H9 (cell line): ENCODE measurements around the gene MMEL1. TPM values are rescaled to one million over a fixed set of nuclear protein-coding genes. Genes with fewer than 3 reads are reported as not detected.

Experiments used
- DNase-seq: peaks from one replicate; pipeline ENCODE4 v3.0.0-alpha.2; 2017
- H2AFZ ChIP-seq: one replicate; pipeline ENCODE4 v1.6.1; 2013; ENCODE audit warnings: mild to moderate bottlenecking, low read length, control low read depth, moderate library complexity
- H2AK5ac ChIP-seq: 2 replicates; pipeline ENCODE4 v1.6.1; 2013; ENCODE audit warnings: low read length, control low read depth, mixed read lengths; ENCODE audit not compliant: insufficient read length
- H2BK120ac ChIP-seq: one replicate; pipeline ENCODE4 v1.6.1; 2013; ENCODE audit warnings: low read depth, mild to moderate bottlenecking, low read length, control low read depth, inconsistent platforms; ENCODE audit not compliant: poor library complexity, severe bottlenecking
- H2BK12ac ChIP-seq: 2 replicates; pipeline ENCODE4 v1.6.1; 2013; ENCODE audit warnings: low read length, control low read depth, mixed read lengths, low read depth; ENCODE audit not compliant: insufficient read length
- H2BK15ac ChIP-seq: 2 replicates; pipeline ENCODE4 v1.6.1; 2013; ENCODE audit warnings: low read depth, low read length, control low read depth
- H2BK20ac ChIP-seq: one replicate; pipeline ENCODE4 v1.6.1; 2013; ENCODE audit warnings: low read depth, mild to moderate bottlenecking, low read length, control low read depth, inconsistent platforms; ENCODE audit not compliant: poor library complexity, severe bottlenecking
- H2BK5ac ChIP-seq: 2 replicates; pipeline ENCODE4 v1.6.1; 2013; ENCODE audit warnings: low read length, control low read depth, mixed read lengths; ENCODE audit not compliant: insufficient read length
- H3K14ac ChIP-seq: 2 replicates; pipeline ENCODE4 v1.6.1; 2013; ENCODE audit warnings: low read length, control low read depth; ENCODE audit not compliant: insufficient read depth
- H3K18ac ChIP-seq: 2 replicates; pipeline ENCODE4 v1.6.1; 2013; ENCODE audit warnings: low read depth, mild to moderate bottlenecking, mixed read lengths, low read length, control low read depth; ENCODE audit not compliant: insufficient read length
- H3K23ac ChIP-seq: 2 replicates; pipeline ENCODE4 v1.6.1; 2013; ENCODE audit warnings: low read length, control low read depth, mixed read lengths, low read depth; ENCODE audit not compliant: insufficient read length
- H3K23me2 ChIP-seq: 2 replicates; pipeline ENCODE4 v1.6.1; 2013; ENCODE audit warnings: low read depth, mild to moderate bottlenecking, mixed read lengths, low read length, control low read depth; ENCODE audit not compliant: insufficient read length, poor library complexity, severe bottlenecking
- H3K27ac ChIP-seq: 2 replicates; pipeline ENCODE4 v1.5.1; 2013; ENCODE audit warnings: low read length, control low read depth, mixed read lengths, low read depth; ENCODE audit not compliant: insufficient read length
- H3K27me3 ChIP-seq: 2 replicates; pipeline ENCODE4 v1.6.1; 2013; ENCODE audit warnings: low read length, control low read depth, inconsistent platforms; ENCODE audit not compliant: insufficient read depth
- H3K4ac ChIP-seq: 2 replicates; pipeline ENCODE4 v1.6.1; 2013; ENCODE audit warnings: low read depth, mild to moderate bottlenecking, control low read depth, inconsistent platforms, low read length, moderate library complexity
- H3K4me1 ChIP-seq: 2 replicates; pipeline ENCODE4 v1.6.1; 2013; ENCODE audit warnings: low read length, control low read depth, inconsistent platforms; ENCODE audit not compliant: insufficient read depth
- H3K4me2 ChIP-seq: 2 replicates; pipeline ENCODE4 v1.6.1; 2013; ENCODE audit warnings: low read length, control low read depth, mixed read lengths; ENCODE audit not compliant: insufficient read length, insufficient read depth
- H3K56ac ChIP-seq: 2 replicates; pipeline ENCODE4 v1.6.1; 2013; ENCODE audit warnings: low read depth, mild to moderate bottlenecking, mixed read lengths, low read length, control low read depth; ENCODE audit not compliant: insufficient read length
- H3K79me1 ChIP-seq: 2 replicates; pipeline ENCODE4 v1.6.1; 2013; ENCODE audit warnings: low read depth, mild to moderate bottlenecking, moderate library complexity, low read length, control low read depth, inconsistent platforms; ENCODE audit not compliant: insufficient read depth, poor library complexity, severe bottlenecking
- H3K79me2 ChIP-seq: 2 replicates; pipeline ENCODE4 v1.6.1; 2013; ENCODE audit warnings: low read length, control low read depth, inconsistent platforms; ENCODE audit not compliant: insufficient read depth
- H3K9ac ChIP-seq: 2 replicates; pipeline ENCODE4 v1.6.1; 2013; ENCODE audit warnings: low read length, control low read depth, mixed read lengths; ENCODE audit not compliant: insufficient read length; ENCODE audit errors: extremely low read depth
- H3K9me3 ChIP-seq: one replicate; pipeline ENCODE4 v1.6.1; 2013; ENCODE audit warnings: low read depth, low read length, inconsistent platforms; ENCODE audit not compliant: control insufficient read depth
- H3T11ph ChIP-seq: one replicate; pipeline ENCODE4 v1.6.1; 2013; ENCODE audit warnings: mild to moderate bottlenecking, low read length, control low read depth, inconsistent platforms
- H4K20me1 ChIP-seq: one replicate; pipeline ENCODE4 v1.6.1; 2013; ENCODE audit not compliant: control insufficient read depth, insufficient read length, insufficient read depth
- H4K5ac ChIP-seq: 2 replicates; pipeline ENCODE4 v1.6.1; 2013; ENCODE audit warnings: low read depth, mild to moderate bottlenecking, mixed read lengths, low read length, control low read depth; ENCODE audit not compliant: insufficient read length
- H4K8ac ChIP-seq: replicated peaks from 2 replicates; pipeline ENCODE4 v1.6.1; 2013; ENCODE audit warnings: low read length, control low read depth, mixed read lengths, low read depth; ENCODE audit not compliant: insufficient read length
- H4K91ac ChIP-seq: 2 replicates; pipeline ENCODE4 v1.6.1; 2013; ENCODE audit warnings: low read depth, mild to moderate bottlenecking, moderate library complexity, mixed read lengths, low read length, control low read depth; ENCODE audit not compliant: insufficient read length
- H3K27ac Mint-ChIP-seq, 3 experiments: 2 replicates in 2 of 3; 3 replicates in 1 of 3; pipeline ENCODE4 v1.8.0; 2020 to 2021; ENCODE audit warnings: mixed read lengths in 3 of 3, mild to moderate bottlenecking in 1 of 3, moderate library complexity in 1 of 3
- H3K27me3 Mint-ChIP-seq: 2 replicates; pipeline ENCODE4 v1.8.0; 2021; ENCODE audit warnings: low read depth, mild to moderate bottlenecking, moderate library complexity, mixed read lengths
- H3K36me3 Mint-ChIP-seq, 3 experiments: 2 replicates in 2 of 3; 3 replicates in 1 of 3; pipeline ENCODE4 v1.8.0; 2020 to 2021; ENCODE audit warnings: low read depth in 3 of 3, mixed read lengths in 3 of 3; ENCODE audit not compliant: insufficient read depth in 1 of 3
- H3K4me1 Mint-ChIP-seq, 2 experiments: 2 replicates each; pipeline ENCODE4 v1.8.0; 2020; ENCODE audit warnings: mixed read lengths in 2 of 2
- H3K4me3 Mint-ChIP-seq, 2 experiments: 2 replicates in 1 of 2; 3 replicates in 1 of 2; pipeline ENCODE4 v1.8.0; 2020 to 2021; ENCODE audit warnings: mild to moderate bottlenecking in 2 of 2, mixed read lengths in 2 of 2, moderate library complexity in 1 of 2
- H3K9me3 Mint-ChIP-seq, 2 experiments: 2 replicates in 1 of 2; 3 replicates in 1 of 2; pipeline ENCODE4 v1.8.0; 2020; ENCODE audit warnings: mild to moderate bottlenecking in 2 of 2, mixed read lengths in 2 of 2, moderate library complexity in 1 of 2
- WGBS: extraction: QIAGEN DNeasy Blood & Tissue Kit; methylation state at CpG from one replicate; pipeline ENCODE4 v1.1.7; 2013; ENCODE audit warnings: missing lambda C conversion rate, low lambda C conversion rate, mixed read lengths; ENCODE audit not compliant: insufficient read length; ENCODE audit errors: extremely low coverage; 5-methylcytosine and 5-hydroxymethylcytosine counted together
- total RNA-seq: library from RNA; stranded (reverse); gene quantifications from 2 replicates; pipeline ENCODE4 v1.2.1, GENCODE V29; 2021
- TF ChIP-seq, protein P1 (sequence below): fragments of 200-600 bp; sonication (generic); conservative IDR thresholded peaks from 3 replicates; pipeline ENCODE4 v1.8.0; 2021; ENCODE audit warnings: antibody characterized with exemption, mild to moderate bottlenecking

The MMEL1 gene
- total RNA-seq, 1 experiment from 2014 or later, result 0.42 TPM

DNA sequence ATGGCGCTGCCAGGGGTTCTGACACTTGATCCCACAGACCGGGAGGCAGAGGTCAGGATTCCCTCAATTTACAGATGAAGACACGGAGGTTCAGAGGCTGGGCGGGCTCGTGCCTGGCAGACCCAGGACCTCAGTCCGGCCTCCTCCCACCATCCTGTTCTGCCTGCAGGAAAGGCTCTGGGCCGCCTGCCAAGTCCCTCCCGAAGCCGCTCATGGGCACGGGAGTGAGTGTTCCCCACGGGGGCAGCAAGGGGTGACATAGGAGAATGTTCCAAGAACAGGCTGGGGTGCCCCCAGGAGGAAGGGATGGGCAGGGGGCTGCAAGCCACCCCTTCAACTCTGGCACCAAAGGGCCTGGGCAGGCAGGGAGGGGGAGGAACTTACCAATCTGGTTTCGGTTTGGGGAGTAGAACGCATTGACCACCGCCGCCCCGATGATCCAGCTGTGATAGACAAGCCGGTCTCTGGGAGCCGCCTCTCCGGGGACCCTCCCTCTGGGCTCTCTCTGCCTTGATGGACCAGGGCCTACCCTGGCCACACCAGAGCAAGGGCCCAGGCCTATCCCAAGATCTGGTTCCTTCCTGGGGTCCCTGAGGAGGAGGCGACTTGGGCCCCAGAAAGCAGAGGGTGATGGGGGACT, 38.7 kb downstream of the MMEL1 start:
- DNase-seq, result no peak
- H3K79me2 ChIP-seq, result no peaks in the 10 kb centered on the region
- H3K9me3 Mint-ChIP-seq, result peaks cover 6 to 20% of the 10 kb centered on the region in 2 experiments; a peak in 4 of 5 replicates

More for the DNA sequence above, 38.7 kb downstream of the MMEL1 start:
- Mint-ChIP-seq H3K4me3 (no peak overlapping the region), H3K27ac (no peak overlapping the region), H3K36me3 (peaks cover 8 to 23% (median 13%) of the 10 kb centered on the region in 3 experiments), H3K27me3 (peaks cover 9% of the 10 kb centered on the region; the same call in 1 of the 2 replicates), H3K4me1 (no peaks in the 10 kb centered on the region)
- Histone ChIP-seq H3K9me3 (no peaks in the 10 kb centered on the region), H3K56ac (no peak overlapping the region), H3K79me1 (no peaks in the 10 kb centered on the region), H3K14ac (no peak overlapping the region), H4K20me1 (no peaks in the 10 kb centered on the region), H3K4me2 (no peak overlapping the region), H2BK120ac (no peak overlapping the region), H2BK12ac (no peak overlapping the region), H2AK5ac (no peak overlapping the region), H2BK15ac (no peak overlapping the region), H3K4ac (no peak overlapping the region), H3K4me1 (no peaks in the 10 kb centered on the region), H3T11ph (no peak overlapping the region), H4K8ac (no peak overlapping the region), H3K27me3 (no peaks in the 10 kb centered on the region), H3K9ac (no peak overlapping the region), H3K27ac (no peak overlapping the region), H3K18ac (no peak overlapping the region), H4K5ac (no peak overlapping the region), H3K23me2 (no peaks in the 10 kb centered on the region), H2BK5ac (no peak overlapping the region), H2BK20ac (no peak overlapping the region), H4K91ac (no peak overlapping the region), H2AFZ (no peak overlapping the region), H3K23ac (no peak overlapping the region)
- TF ChIP-seq, protein P1, sequence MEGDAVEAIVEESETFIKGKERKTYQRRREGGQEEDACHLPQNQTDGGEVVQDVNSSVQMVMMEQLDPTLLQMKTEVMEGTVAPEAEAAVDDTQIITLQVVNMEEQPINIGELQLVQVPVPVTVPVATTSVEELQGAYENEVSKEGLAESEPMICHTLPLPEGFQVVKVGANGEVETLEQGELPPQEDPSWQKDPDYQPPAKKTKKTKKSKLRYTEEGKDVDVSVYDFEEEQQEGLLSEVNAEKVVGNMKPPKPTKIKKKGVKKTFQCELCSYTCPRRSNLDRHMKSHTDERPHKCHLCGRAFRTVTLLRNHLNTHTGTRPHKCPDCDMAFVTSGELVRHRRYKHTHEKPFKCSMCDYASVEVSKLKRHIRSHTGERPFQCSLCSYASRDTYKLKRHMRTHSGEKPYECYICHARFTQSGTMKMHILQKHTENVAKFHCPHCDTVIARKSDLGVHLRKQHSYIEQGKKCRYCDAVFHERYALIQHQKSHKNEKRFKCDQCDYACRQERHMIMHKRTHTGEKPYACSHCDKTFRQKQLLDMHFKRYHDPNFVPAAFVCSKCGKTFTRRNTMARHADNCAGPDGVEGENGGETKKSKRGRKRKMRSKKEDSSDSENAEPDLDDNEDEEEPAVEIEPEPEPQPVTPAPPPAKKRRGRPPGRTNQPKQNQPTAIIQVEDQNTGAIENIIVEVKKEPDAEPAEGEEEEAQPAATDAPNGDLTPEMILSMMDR, result no peak
- WGBS, result no CpG with 5 or more reads among the region's 20 CpGs
